Stimulated activated CD8-positive, alpha-beta memory T cell treated with anti-CD3 and anti-CD28 coated beads, Interleukin-12 subunit alpha, Interleukin-12 subunit beta, amount 100 ng/mL, for 4 hours (primary cell): ENCODE measurements around the gene SLC6A3.

Experiments
- DNase-seq: peaks from one replicate; pipeline ENCODE4 v3.0.0-alpha.2; 2020; ENCODE audit warnings: low read depth

SLC6A3 gene

GRCh38 chr5:1420211-1421195 is 24.7 kb downstream of the SLC6A3 start:
- DNase-seq: no peak

GRCh38 chr5:1419476-1420210 is 25.6 kb downstream of the SLC6A3 start:
- DNase-seq: no peak

GRCh38 chr5:1418921-1419280 is 26.3 kb downstream of the SLC6A3 start:
- no peak for DNase-seq

- DNase-seq: no peak
Observed at GRCh38 chr5:1418238-1418920, 26.9 kb downstream of the SLC6A3 start.

GRCh38 chr5:1417586-1418225 is 27.5 kb downstream of the SLC6A3 start:
- DNase-seq: no peak

- DNase-seq: no peak
Observed at GRCh38 chr5:1416856-1417469, 28.3 kb downstream of the SLC6A3 start.

GRCh38 chr5:1415626-1416360 is 29.4 kb downstream of the SLC6A3 start:
- no peak for DNase-seq

- no peak for DNase-seq
Observed at GRCh38 chr5:1415059-1415425, 30.2 kb downstream of the SLC6A3 start.

- no peak for DNase-seq
Observed at GRCh38 chr5:1414311-1415058, 30.8 kb downstream of the SLC6A3 start.

GRCh38 chr5:1413611-1414241 is 31.5 kb downstream of the SLC6A3 start:
- DNase-seq: no peak

GRCh38 chr5:1413211-1413610 is 32.0 kb downstream of the SLC6A3 start:
- DNase-seq: no peak

- no peak for DNase-seq
Observed at GRCh38 chr5:1412621-1413020, 32.6 kb downstream of the SLC6A3 start.

GRCh38 chr5:1412163-1412562 is 33.1 kb downstream of the SLC6A3 start:
- DNase-seq: no peak

- DNase-seq: no peak
Observed at GRCh38 chr5:1411099-1411498, 34.1 kb downstream of the SLC6A3 start.

- DNase-seq: no peak
Observed at GRCh38 chr5:1410156-1411014, 34.9 kb downstream of the SLC6A3 start.

- DNase-seq: no peak
Observed at GRCh38 chr5:1409381-1410110, 35.7 kb downstream of the SLC6A3 start.

- DNase-seq: no peak
Observed at GRCh38 chr5:1406681-1407640, 38.3 kb downstream of the SLC6A3 start.
